GM19324 (cell line): Measurements from ENCODE around the gene MPZL1.

ENCODE experiments used
- ATAC-seq: cut with Tn5 transposase; IDR thresholded peaks from one replicate; pipeline ENCODE4 v1.9.1; 2021; ENCODE audit warnings: mild to moderate bottlenecking, moderate library complexity; ENCODE audit not compliant: unreplicated experiment, low FRiP score

MPZL1 gene

GRCh38 chr1:167721617-167722151 lies at the start of gene MPZL1:
MPZL1 (plus strand) TSS chr1:167721982; CDS start chr1:167722152, 170 bp downstream.
- ATAC-seq, result peak; percentile 94

GRCh38 chr1:167672831-167673230 lies 49.0 kb upstream of the MPZL1 start:
- no peak for ATAC-seq

GRCh38 chr1:167673265-167673664 lies 48.5 kb upstream of the MPZL1 start:
- no peak for ATAC-seq

- no peak for ATAC-seq
Observed at GRCh38 chr1:167674156-167674555, 47.6 kb upstream of the MPZL1 start.

- no peak for ATAC-seq
Observed at GRCh38 chr1:167675440-167675839, 46.3 kb upstream of the MPZL1 start.

GRCh38 chr1:167676205-167676915 lies 45.4 kb upstream of the MPZL1 start:
- ATAC-seq, result peak; percentile 37

- ATAC-seq, result no peak
Observed at GRCh38 chr1:167676916-167677848, 44.6 kb upstream of the MPZL1 start.

- no peak for ATAC-seq
Observed at GRCh38 chr1:167678422-167678821, 43.4 kb upstream of the MPZL1 start.

- ATAC-seq, result no peak
Observed at GRCh38 chr1:167678838-167679237, 42.9 kb upstream of the MPZL1 start.

- no peak for ATAC-seq
Observed at GRCh38 chr1:167679714-167680113, 42.1 kb upstream of the MPZL1 start.

- ATAC-seq, result no peak
Observed at GRCh38 chr1:167681024-167681423, 40.8 kb upstream of the MPZL1 start.

- ATAC-seq, result no peak
Observed at GRCh38 chr1:167681451-167682098, 40.2 kb upstream of the MPZL1 start.

- no peak for ATAC-seq
Observed at GRCh38 chr1:167683226-167683625, 38.6 kb upstream of the MPZL1 start.

- ATAC-seq, result no peak
Observed at GRCh38 chr1:167683641-167684502, 37.9 kb upstream of the MPZL1 start.

- ATAC-seq, result no peak
Observed at GRCh38 chr1:167685844-167686243, 35.9 kb upstream of the MPZL1 start.

GRCh38 chr1:167687919-167688519 lies 33.8 kb upstream of the MPZL1 start:
- no peak for ATAC-seq

- ATAC-seq, result no peak
Observed at GRCh38 chr1:167689567-167689920, 32.2 kb upstream of the MPZL1 start.

- no peak for ATAC-seq
Observed at GRCh38 chr1:167690053-167690452, 31.7 kb upstream of the MPZL1 start.

GRCh38 chr1:167693425-167694045 lies 28.2 kb upstream of the MPZL1 start:
- no peak for ATAC-seq
